ENCODE data around the gene SLC10A2.
A peak's percentile ranks its signal among the peaks of the same experiment; 100 is the strongest.

Gene SLC10A2

DNA sequence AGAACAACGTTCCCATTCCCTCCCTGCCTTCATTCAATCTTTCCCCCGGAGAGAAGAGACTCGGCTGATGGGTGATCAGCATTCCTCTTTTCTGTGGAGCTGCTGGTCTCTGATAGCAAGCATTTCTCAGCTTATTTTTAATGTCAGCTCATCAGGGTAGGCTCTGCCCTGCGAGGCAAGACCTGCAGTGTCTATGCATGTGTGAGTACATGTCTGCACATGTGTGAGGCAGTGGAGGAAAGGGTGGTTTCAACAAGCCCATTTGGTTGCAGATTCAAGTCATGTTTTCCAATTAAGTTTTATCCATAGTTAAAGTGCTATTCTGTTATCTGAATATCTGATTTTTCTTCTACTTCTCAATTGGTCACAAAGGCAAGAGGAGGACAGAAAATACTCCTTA, 19.5 kb downstream of the SLC10A2 start:
- no peak for DNase-seq (ENCODE audit: low spot score)

GRCh38 chr13:103044056-103044455, 22.2 kb downstream of the SLC10A2 start:
- no peak for DNase-seq (ENCODE audit: low spot score)

GRCh38 chr13:103040006-103040405, 26.2 kb downstream of the SLC10A2 start:
- DNase-seq (ENCODE audit: low spot score): no peak

DNA sequence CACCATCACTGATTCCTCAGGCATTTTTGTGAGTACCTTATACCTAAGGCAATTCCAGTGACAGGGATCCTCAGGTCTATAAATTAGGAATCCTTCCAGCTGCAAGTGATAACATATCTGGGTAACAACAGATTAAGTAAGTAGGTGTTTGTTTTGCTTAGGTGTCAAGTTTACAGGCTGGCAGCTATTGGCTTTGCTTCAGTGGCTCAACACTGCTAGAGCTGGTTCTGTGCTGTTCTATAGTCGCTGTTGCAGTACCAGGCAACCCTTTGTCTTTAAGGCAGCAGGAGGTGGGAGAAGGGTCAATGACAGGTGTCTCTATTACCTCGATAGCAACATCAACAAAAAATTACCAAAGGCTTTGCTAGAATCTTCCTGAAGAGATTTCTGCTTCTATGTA, 27.0 kb downstream of the SLC10A2 start:
- DNase-seq (ENCODE audit: low spot score): no peak

- DNase-seq (ENCODE audit: low spot score): no peak
Measured at GRCh38 chr13:103036268-103036667, 29.9 kb downstream of the SLC10A2 start.

GRCh38 chr13:103033999-103034398, 32.2 kb downstream of the SLC10A2 start:
- DNase-seq (ENCODE audit: low spot score): no peak

- DNase-seq (ENCODE audit: low spot score): no peak
Measured at GRCh38 chr13:103031332-103031873, 34.8 kb downstream of the SLC10A2 start.

DNA sequence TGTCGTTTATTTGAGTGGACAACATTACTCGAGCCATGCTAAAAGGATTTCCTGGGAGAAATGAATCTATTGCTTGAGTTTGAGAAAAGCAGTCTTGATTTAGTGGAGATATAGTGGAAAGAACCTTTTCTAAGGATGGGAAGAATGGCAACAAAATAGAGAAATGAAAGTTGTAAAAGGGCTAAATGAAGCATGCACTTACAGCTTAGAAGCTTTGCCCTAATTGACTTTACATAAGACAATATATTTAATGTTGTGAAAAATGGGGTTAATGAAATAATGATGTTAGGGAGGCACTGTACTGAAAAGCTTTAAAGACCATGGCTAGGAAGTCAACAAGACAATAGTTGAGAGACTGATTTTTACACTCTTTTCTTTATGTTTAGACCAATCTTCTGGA, 35.4 kb downstream of the SLC10A2 start:
- no peak for DNase-seq (ENCODE audit: low spot score)

DNA sequence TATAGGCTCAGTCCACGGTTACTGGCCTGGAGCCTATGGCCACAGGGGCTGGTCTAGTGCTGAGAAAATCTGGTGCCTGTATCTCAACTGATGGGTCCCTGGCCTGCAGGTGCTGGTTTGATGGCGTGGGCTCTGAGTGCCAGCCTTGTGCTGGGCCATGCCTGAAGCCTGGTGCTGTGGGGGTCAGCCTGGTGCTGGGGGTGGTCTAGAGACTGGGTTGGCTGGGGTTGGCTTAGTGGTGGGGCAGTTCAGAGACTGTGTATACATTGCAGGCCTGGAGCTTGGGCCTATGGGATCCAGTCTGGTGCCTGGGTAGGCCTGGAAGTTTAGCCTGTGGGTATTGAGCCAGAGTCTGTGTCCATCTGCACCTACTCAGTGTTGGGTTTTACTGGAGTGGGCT, 36.4 kb downstream of the SLC10A2 start:
- no peak for DNase-seq (ENCODE audit: low spot score)

DNA sequence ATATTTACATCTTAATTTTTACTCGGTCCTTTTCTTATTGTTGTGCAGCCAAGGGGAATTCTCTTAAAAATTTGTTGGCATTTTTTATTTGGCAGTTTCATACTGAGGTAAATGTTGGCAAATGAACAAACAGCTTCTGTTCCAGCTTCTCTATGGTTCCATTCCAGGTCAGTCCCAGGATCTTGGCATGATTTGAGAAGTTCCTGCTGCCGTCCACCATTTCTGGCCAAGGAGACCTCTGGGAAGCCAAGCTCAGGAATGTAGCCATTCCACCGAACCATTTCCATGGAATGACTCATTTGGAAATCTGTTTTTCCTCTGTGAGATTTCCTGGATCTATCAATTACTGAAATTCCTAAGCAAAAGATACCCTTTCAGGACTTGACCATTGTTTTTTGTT, 43.9 kb downstream of the SLC10A2 start:
- DNase-seq (ENCODE audit: low spot score): peak; percentile 84

DNA sequence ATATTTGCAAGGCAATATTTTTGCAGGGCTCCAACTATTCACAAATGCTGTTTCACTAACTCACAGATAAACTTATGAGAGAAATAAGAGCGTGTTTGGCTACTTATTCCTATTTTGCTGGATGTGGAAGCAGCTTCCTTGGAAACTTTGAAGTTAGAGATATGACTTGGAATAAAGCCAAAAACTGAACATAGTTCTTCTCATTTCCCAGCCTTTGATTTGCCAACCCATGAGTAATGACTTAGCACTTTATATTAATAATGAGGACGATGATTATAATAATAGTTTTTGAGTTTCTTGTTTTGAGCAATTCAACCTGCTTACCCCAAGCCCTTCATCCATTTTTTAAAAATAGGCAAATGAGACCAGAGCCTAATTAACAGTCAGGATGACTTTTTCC, 47.7 kb downstream of the SLC10A2 start:
- DNase-seq (ENCODE audit: low spot score): no peak

DNA sequence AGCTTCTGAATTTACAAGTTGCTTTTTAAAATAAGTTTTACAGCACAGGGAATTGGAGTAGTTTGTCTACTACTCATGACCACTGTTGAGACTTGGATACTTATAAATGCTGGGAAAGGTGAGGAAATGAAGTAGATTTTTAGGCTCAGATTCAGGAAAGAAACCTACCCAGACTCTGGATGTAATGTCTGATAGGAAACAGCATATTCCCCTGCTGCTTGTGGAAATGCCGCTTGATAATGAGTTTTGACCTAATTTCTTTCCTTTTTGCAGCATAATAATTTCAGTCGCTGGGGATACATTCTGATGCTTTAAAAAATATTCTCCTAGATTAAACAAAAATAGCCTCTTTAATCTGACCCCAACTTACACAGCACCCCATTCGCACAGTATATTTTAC, 53.6 kb downstream of the SLC10A2 start:
- peak; percentile 55 for DNase-seq (ENCODE audit: low spot score)

DNA sequence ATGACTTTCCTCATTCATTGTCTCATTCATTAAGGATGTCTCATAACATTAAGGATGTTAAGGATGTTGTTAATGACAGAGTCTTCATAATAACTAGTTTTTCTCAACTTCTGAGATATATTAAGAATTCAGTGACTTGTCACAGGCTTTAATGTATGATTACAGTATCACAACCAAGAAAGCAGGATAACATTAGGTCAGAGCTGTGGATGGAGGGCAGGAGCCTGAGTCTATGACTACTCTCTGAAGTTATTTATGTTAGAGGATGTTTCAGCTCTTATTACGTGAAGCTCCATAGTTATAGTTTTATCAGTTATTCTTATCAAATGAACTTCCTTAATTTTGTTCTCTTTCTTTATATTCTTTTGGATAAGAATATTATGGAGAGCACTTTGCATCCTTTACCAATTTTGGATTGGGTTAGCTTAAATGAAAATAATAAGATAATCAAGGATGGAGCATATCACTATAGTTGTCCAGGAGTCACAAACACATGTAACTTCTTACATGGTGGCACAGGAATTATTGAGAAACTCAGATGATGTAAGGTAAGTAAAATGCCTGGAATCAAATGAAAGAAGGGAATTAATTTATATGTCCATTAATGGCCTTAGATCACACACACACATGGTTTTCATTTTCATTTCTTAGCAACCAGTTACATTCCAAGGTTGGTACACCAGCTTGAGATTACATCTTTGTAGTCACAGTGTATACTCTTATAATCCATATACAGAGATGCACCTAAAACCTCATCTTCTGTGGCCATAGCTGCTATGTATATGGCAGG, 57.0 kb downstream of the SLC10A2 start:
- DNase-seq (ENCODE audit: low spot score): no peak

GRCh38 chr13:103007427-103007762, 58.8 kb downstream of the SLC10A2 start:
- no peak for DNase-seq (ENCODE audit: low spot score)

GRCh38 chr13:103006641-103007426, 59.4 kb downstream of the SLC10A2 start:
- DNase-seq (ENCODE audit: low spot score): no peak

DNA sequence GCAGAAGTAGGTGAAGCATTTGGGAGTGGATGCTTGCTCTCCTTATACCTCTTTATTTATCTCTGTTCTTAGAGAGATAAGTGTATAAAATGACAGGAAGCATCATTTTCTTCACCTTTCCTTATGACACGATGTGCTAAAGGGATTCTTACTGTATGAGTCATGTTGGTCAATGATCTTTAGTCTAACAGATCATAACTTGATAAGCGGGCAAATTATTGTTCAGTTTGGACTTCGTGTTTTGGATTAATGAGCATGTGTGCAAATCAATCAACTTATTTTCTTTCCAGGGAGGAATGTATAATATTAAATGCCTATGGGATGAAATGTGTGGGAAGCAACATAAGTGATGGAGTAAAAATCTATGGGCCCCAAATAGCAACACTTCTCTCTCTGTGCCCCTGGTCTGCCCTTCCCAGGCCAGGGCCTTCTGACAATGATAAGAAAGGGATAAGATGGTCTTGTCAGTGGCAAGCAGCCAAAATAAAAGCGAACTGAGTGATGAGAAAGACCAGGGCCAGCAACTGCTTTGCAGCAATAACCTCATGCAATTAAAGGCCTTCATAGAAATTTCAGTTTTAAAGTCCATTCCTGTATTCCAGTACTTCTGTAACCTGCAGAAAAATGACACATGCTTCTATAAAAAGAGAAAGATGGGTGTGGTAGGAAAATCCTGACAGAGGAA, 61.4 kb downstream of the SLC10A2 start:
- DNase-seq (ENCODE audit: low spot score): no peak

DNA sequence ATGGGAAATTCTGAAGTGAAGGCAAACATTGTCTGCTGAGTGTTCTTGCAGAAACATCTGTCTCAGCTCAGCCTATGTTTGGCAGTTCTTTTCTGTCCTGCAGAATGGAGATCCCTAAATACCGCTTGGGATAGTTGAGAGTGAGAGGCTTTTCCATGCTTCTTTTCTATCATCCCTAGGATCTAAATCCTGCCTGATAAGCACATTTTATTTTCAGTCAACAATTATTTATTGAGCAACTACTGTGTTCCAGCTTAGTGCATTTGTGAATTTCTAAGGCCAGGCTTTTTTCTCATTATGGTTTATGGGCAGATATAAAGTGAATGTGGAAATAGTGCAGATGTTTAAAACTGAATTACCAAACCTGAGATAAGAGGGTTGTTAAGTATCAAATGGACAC, 62.6 kb downstream of the SLC10A2 start:
- DNase-seq (ENCODE audit: low spot score): no peak

DNA sequence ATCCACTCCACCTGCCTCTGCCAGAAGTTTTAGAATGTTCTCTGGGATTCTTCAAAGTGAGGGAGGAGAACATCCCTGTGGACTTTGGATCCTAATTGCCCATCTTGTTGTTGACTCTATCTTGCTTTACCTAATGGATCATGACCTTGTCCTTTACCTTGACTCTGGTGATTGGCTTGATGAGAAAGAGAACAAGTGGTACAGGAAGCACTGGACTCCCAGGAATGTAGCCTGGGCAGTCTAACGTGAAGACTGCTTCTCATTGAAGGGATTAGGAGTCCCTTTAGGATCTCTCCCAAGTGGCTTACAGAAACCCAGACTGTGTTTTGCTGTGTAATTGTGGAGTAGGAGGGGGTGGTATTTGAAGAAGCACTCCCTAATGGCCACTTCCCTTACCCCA, 63.9 kb downstream of the SLC10A2 start:
- DNase-seq (ENCODE audit: low spot score): no peak

GRCh38 chr13:103000157-103000556, 66.1 kb downstream of the SLC10A2 start:
- DNase-seq (ENCODE audit: low spot score): no peak

DNA sequence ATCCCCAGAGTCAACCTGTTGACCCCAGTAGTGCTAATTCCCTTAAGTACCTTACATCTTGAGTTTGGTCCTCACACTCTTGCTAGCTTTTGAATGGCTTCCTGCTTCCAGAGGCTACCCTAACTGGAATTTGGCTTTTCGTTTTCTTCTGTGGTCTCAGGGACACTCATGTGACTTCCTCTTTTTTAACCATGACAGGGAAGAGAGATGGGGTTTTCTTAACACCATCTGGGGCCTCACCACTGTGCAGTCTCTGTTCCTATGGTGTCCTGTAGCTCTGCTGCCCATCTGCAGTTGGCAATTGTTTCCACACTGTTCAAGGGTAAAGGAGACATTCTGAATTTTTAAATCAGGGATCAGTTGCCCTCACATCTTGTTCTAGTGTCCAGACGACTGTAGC, 66.7 kb downstream of the SLC10A2 start:
- DNase-seq (ENCODE audit: low spot score): no peak

Measured in cerebellar cortex (tissue), 1 donor.